ENCODE data around the gene PTPRD. TPM values are rescaled to one million over a fixed set of nuclear protein-coding genes. Genes with fewer than 3 reads are reported as not detected.

The PTPRD gene
- total and polyA plus RNA-seq, 2 of the 4 experiments (the other 2 are of a cell fraction), result 0.07 to 0.18 TPM

DNA sequence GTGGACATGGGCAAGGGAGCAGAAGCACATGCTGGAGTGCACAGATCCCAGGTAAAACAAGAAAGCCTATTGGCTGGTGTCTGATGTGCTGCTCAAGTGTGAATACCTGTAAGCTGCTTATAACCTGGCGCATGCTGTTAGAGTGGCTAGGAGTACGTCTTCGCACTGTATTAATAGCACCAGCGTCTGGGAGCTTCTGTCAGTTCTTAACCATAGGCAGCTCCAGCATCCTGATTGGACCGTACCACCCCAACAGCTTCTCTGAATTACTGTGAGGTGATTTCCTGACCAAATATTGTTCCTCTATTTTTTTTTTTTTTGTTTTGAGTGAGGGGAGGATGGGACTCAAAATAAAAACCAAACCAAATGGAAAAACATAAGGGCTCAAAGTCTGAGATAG, 987.6 kb downstream of the PTPRD start:
- H3K9me1 ChIP-seq (ENCODE audit: insufficient read depth, low read length), result no peaks in the 10 kb centered on the region
- no peak overlapping the region for H3K9ac ChIP-seq (ENCODE audit: low read depth, low read length)
- dilution Hi-C loops (cut with HindIII; ENCODE audit: low sequenced_read_pairs, unreplicated experiment) (no loop called here), in situ Hi-C loops (cut with MboI; ENCODE audit: low sequenced_read_pairs) (no loop called here), intact Hi-C loops (cut with micrococcal nuclease) (no loop called here)
- H3K23ac ChIP-seq (ENCODE audit: low read depth, low read length), result no peak overlapping the region
- H2AK9ac ChIP-seq (replicated peaks; ENCODE audit: low read depth, low read length, poor library complexity), result no peak overlapping the region
- no peak overlapping the region for H2AFZ ChIP-seq (replicated peaks; ENCODE audit: low read length, poor library complexity)
- no peak overlapping the region for H3K27ac ChIP-seq (ENCODE audit: insufficient read depth, low read length)
- no peak overlapping the region for H2BK15ac ChIP-seq (ENCODE audit: low read depth, low read length)
- H2BK120ac ChIP-seq (ENCODE audit: low read depth, low read length), result no peak overlapping the region
- no peaks in the 10 kb centered on the region for H4K20me1 ChIP-seq (ENCODE audit: insufficient read depth, low read length)
- TF ChIP-seq, protein P1, sequence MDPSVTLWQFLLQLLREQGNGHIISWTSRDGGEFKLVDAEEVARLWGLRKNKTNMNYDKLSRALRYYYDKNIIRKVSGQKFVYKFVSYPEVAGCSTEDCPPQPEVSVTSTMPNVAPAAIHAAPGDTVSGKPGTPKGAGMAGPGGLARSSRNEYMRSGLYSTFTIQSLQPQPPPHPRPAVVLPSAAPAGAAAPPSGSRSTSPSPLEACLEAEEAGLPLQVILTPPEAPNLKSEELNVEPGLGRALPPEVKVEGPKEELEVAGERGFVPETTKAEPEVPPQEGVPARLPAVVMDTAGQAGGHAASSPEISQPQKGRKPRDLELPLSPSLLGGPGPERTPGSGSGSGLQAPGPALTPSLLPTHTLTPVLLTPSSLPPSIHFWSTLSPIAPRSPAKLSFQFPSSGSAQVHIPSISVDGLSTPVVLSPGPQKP (IDR thresholded peaks at IDR 0.05; ENCODE audit: borderline replicate concordance, low read depth, low read length), result no peak
- TF ChIP-seq, protein P2, sequence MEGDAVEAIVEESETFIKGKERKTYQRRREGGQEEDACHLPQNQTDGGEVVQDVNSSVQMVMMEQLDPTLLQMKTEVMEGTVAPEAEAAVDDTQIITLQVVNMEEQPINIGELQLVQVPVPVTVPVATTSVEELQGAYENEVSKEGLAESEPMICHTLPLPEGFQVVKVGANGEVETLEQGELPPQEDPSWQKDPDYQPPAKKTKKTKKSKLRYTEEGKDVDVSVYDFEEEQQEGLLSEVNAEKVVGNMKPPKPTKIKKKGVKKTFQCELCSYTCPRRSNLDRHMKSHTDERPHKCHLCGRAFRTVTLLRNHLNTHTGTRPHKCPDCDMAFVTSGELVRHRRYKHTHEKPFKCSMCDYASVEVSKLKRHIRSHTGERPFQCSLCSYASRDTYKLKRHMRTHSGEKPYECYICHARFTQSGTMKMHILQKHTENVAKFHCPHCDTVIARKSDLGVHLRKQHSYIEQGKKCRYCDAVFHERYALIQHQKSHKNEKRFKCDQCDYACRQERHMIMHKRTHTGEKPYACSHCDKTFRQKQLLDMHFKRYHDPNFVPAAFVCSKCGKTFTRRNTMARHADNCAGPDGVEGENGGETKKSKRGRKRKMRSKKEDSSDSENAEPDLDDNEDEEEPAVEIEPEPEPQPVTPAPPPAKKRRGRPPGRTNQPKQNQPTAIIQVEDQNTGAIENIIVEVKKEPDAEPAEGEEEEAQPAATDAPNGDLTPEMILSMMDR (conservative IDR thresholded peaks at IDR 0.05; ENCODE audit: low read depth, low read length), result no peak
- TF ChIP-seq, protein P3, sequence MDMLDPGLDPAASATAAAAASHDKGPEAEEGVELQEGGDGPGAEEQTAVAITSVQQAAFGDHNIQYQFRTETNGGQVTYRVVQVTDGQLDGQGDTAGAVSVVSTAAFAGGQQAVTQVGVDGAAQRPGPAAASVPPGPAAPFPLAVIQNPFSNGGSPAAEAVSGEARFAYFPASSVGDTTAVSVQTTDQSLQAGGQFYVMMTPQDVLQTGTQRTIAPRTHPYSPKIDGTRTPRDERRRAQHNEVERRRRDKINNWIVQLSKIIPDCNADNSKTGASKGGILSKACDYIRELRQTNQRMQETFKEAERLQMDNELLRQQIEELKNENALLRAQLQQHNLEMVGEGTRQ (IDR thresholded peaks at IDR 0.05; ENCODE audit: low read depth, low read length), result no peak
- TF ChIP-seq RCOR1 (IDR thresholded peaks at IDR 0.05; ENCODE audit: insufficient replicate concordance, low read length), result no peak
- TF ChIP-seq FOS (IDR thresholded peaks at IDR 0.05; ENCODE audit: low read depth, low read length), result no peak
- no peak for TF ChIP-seq MAZ (IDR thresholded peaks at IDR 0.05; ENCODE audit: borderline replicate concordance, low read depth, low read length)
- no peak for TF ChIP-seq RFX5 (IDR thresholded peaks at IDR 0.05; ENCODE audit: low read depth, low read length)
- TF ChIP-seq MAFK (IDR thresholded peaks at IDR 0.05; ENCODE audit: low read depth, low read length), result no peak
- no peak for TF ChIP-seq CEBPB (IDR thresholded peaks at IDR 0.05; ENCODE audit: low read depth, low read length)
- no peak for TF ChIP-seq CHD1 (IDR thresholded peaks at IDR 0.05; ENCODE audit: low read depth, low read length)
- no peak for TF ChIP-seq SMC3 (IDR thresholded peaks at IDR 0.05; ENCODE audit: low read depth, low read length)
- no peak for TF ChIP-seq POLR2A (IDR thresholded peaks at IDR 0.05; ENCODE audit: low read depth, low read length)
- no peak overlapping the region for H4K5ac ChIP-seq (ENCODE audit: low read depth, low read length)
- H3K36me3 ChIP-seq (ENCODE audit: control insufficient read depth, insufficient read depth, low read length), result no peaks in the 10 kb centered on the region
- no peak overlapping the region for H2AK5ac ChIP-seq (ENCODE audit: low read depth, low read length)
- ChIA-PET POLR2A (ENCODE audit: unreplicated experiment) (no interaction called here), CTCF (no interaction called here)
- no peak overlapping the region for H3K4me2 ChIP-seq (ENCODE audit: low read depth, low read length)
- no peaks in the 10 kb centered on the region for H3K4me1 ChIP-seq (ENCODE audit: control insufficient read depth, insufficient read depth, low read length)
- no CpG with 5 or more reads among the region's 5 CpGs for WGBS, 2 experiments (ENCODE audit: extremely low coverage in 2 of 2, insufficient read length in 1 of 2)
- no peak overlapping the region for H3K4ac ChIP-seq (ENCODE audit: low read depth, low read length)
- H2BK5ac ChIP-seq (ENCODE audit: low read depth, low read length, poor library complexity, severe bottlenecking), result no peak overlapping the region
- ATAC-seq (ENCODE audit: low read depth) (no peak), DNase-seq (no peak)
- no peak overlapping the region for H2BK20ac ChIP-seq (ENCODE audit: low read depth, low read length)
- H3K18ac ChIP-seq (ENCODE audit: low read depth, low read length), result no peak overlapping the region
- no peak overlapping the region for H3K56ac ChIP-seq (ENCODE audit: extremely low read depth, insufficient read depth, low read length)
- no peak overlapping the region for H3K14ac ChIP-seq (replicated peaks; ENCODE audit: low read depth, low read length)
- no peak overlapping the region for H4K8ac ChIP-seq (ENCODE audit: low read depth in 2 of 2, low read length in 2 of 2)
- H4K91ac ChIP-seq (ENCODE audit: insufficient read depth, low read depth, low read length), result no peak overlapping the region
- BruUV-seq (replicated peaks), result no TSS peak
- H3K79me1 ChIP-seq (ENCODE audit: low read depth in 1 of 2, low read length in 2 of 2), result no peaks in the 10 kb centered on the region
- no peak overlapping the region for H3K4me3 ChIP-seq (ENCODE audit: insufficient read depth, low read depth, low read length)
- peaks cover 2% of the 10 kb centered on the region for H3K9me3 ChIP-seq (ENCODE audit: control insufficient read depth, insufficient read depth, low read length)
- H3K27me3 ChIP-seq (ENCODE audit: control insufficient read depth, insufficient read depth, low read length), result no peaks in the 10 kb centered on the region
